Left renal pelvis (tissue), 4 donors: ENCODE measurements around the gene GPX3. TPM values are rescaled to one million over a fixed set of nuclear protein-coding genes. Genes with fewer than 3 reads are reported as not detected.

Source experiments
- DNase-seq, 4 donors: peaks; one replicate each; pipeline ENCODE4 v3.0.0-alpha.2; 2013; ENCODE audit warnings: low read depth in 4 of 4, low spot score in 3 of 4
- polyA plus RNA-seq, 4 donors: library from polyadenylated mRNA; unstranded; fragments of 120-200 nt; gene quantifications; one replicate each; pipeline ENCODE4 v1.2.1, GENCODE V29; 2013; ENCODE audit not compliant: insufficient read length in 4 of 4

Gene GPX3, protein sequence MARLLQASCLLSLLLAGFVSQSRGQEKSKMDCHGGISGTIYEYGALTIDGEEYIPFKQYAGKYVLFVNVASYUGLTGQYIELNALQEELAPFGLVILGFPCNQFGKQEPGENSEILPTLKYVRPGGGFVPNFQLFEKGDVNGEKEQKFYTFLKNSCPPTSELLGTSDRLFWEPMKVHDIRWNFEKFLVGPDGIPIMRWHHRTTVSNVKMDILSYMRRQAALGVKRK
- 1,000 to 10,000 TPM in 2 of 4 donors, 100 to 1,000 TPM in 1, 10 to 100 TPM in 1; 34.7 to 1,370 (median 954) TPM for polyA plus RNA-seq

DNA sequence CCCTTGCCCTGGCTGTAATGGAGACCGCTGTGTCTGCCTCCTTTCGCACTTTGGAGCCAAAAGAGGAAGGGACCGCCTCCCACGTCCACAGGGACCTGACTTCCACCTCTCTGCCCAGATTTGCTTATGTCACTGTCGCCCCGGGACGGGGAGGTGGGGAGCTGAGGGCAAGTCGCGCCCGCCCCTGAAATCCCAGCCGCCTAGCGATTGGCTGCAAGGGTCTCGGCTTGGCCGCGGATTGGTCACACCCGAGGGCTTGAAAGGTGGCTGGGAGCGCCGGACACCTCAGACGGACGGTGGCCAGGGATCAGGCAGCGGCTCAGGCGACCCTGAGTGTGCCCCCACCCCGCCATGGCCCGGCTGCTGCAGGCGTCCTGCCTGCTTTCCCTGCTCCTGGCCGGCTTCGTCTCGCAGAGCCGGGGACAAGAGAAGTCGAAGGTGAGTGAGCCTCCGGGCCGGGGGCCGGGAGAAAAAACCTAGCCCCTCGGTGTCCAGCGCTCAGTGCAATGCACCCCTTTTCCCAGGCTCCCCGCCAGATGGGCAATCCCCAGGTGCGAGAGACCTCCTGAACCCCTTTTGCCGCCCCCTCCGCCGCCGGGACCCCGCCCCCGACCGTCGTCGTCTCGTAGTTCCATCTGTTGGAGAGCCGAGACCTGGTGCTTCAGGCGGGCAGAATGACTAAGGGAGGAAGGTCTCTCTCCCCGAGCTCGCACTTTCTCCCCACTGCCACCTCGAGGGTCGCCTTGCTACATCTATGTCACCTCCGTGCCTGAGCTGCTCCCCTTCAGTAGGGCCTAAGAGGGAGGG lies at the start of gene GPX3:
GPX3 (plus strand) TSS at position 288 of the 807 bp plus-strand sequence; CDS start at position 352, 64 bp downstream.
- DNase-seq: peak in 2 of 4 donors; percentile 62 to 64

DNA sequence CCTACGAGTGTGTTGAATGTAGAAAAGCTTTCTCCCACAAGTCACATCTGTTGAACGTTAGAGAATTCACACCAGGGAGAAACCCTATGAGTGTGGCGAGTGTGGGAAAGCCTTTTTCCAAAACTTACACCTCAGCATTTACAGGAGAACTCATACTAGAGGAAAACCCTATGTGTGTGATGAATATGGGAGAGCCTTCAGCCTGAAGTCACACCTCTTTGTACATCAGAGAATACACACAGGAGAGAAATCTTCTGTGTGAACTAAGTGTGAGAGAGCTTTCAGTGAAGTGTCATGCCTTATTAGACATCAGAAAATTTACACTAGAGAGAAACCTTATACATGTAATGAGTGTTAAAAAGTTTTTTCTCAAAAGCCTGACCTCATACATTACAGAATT lies 41.8 kb upstream of the GPX3 start:
- DNase-seq: no peak

DNA sequence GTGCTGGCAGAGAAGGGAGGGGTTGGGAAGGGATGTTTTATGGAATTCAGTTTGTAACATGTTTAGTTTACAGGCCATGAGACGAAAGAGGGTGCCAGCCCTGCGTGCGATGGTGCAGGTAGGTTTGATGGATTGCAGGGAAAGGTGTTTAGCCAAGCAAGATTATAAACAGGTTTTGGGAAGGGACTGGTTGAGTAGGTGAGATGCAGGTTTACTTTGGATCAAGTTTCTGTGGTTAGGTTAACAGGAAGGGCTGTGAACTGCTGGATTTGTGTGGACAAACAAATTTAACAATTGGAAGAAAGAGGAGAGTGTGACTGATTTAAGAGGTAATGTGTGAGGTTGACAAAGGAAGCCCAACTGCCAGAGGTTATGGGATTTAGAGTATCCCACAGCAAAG lies 32.6 kb upstream of the GPX3 start:
- no peak for DNase-seq

DNA sequence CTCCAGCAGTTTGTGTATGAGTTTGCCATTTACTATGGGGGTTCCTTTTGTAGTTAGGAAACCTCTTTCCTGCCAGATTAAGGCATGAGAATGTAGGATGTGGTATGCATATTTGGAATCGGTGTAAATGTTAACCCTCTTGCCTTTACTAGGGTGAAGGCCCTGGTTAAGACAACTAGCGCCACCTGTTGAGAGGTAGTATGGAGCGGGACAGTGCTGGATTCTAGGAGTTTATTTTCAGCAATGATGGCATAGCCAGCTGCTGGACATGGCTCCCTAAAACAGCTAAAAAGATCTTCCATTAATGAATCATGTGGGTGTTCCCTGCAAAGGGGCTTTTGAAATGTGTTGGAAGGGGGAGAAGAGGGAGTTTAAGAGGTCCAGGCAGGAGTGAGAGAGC lies 30.7 kb upstream of the GPX3 start:
- DNase-seq: no peak

DNA sequence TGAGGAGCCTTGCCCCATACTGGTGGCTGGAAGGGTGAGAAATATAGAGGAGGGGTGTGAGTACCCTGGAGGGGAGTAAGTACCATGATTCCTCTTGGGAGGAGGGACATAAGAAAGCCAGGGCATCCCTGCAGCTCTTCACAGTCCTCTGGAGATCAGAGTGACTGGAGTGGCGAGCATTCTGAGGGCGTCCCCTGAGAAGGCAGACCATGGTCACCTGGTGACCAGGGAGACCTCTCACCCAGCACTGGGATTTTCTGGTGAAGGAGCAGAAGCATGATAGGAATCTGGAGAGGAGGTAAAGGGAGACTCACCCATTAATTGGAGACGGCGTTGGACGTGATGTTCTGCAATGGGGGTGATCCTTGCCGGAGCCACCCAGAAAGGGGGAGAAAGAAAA lies 27.7 kb upstream of the GPX3 start:
- no peak for DNase-seq

DNA sequence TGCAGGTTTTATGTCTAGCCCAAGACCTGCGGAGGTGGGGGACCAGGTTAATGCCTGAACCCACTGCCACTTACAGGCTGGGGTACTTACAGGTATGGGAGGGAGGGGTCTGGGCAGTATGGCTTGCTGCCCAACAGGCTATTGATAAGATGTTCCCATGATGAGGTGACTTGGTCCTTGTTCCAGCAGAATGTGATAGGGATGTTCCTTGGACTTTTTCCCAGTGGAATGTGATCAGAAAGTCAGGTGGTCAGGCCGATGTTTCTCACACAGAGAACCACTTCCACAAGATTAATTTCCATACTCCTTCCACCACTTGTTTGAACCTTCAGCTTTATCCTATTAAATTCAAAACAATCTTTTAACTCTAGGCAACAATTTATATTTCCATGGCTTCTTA lies 27.0 kb upstream of the GPX3 start:
- DNase-seq: no peak

DNA sequence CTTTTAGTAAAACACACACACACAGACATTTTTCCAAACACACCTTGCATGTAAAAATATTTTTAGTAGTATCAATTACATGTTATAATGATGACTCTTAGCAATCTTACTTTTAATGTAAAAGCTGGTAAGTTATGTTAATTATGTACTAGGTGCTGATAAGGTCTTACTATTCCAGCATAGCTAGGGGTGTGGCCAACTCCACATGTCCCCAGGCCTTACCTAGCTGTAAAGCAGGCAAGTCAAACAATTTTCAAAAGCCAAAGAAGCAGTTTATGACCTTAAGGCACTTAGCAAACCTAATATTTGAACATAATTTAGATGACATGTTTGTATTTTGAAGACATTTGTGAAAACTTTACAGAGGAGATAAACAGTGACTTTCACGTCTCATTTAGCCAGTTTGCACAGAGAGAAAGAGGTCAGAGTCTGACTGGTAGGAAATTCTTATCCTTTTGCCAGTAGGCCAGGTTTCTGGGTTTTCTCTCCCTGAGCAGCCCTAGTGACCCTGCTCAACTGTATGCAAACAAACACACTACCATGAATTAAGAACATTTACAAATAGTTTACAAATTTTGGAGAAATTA lies 26.5 kb upstream of the GPX3 start:
- DNase-seq: no peak

DNA sequence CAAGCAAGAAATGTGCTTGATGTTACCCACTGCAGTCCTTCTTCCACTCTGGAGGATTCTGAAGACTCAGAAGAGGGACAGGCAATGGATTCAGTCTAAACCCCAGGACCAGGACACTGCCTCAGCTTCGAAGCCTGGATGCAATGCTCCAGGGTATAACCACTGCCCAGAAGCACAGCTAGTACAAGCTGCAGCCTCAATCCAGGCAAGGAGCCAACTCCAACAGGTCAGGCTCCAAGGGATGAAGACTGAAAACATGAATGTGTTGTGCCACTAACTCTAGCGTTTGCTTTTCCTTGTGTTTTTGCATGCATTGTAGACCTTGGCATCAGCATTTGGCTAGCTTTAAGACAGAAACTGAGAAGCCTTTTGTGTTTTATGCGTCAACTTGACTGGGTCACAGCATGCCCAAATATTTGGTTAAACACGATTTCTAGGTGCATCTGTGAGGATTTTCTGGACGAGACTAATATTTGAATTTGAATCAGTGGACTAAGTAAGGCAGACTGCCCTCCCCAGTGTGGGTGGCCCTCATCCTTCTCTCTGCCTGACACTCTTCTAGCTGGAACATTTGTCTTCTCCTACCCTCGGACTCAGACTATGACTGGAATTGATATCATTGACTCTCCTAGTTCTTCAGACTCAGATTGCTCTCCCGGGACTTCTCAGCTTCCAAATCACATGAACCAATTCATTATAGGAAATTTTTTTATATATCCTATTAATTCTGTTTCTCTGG lies 20.5 kb upstream of the GPX3 start:
- DNase-seq: no peak

DNA sequence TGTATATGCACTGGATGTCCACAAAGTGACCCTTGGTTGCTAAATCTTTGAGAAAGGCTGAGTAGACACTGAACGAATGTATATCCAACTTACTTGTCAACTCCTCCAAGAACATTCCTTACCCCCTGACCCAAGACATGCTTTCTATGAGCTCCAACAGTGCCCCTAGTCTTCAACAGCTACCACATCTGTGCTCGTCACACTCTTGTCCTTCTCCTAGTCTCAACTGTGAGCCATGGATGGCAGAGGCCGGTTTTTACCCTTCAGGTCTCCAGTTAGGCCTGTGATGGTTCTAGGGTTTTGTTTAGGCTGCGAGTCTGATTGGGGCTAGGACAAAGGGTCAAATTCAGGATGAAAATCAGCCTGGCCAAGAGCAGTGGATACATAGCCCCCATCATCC lies 19.0 kb upstream of the GPX3 start:
- no peak for DNase-seq

DNA sequence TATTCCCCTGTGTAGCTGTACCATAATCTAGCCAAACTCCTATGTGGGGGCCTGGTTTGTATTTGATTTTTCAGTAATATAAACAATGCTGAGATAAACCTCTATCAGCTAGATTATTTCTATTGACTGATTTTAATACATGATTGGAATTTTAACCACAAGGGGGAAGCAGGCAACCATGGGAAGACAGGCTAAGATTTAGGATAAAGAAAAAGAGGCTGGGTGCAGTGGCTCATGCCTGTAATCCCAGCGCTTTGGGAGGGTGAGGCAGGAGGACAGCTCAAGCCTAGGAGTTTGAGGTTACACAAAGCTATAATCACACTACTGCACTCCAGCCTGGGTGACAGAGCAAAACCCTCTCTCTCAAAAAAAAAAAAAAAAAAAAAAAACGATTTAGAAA lies 18.1 kb upstream of the GPX3 start:
- DNase-seq: no peak

DNA sequence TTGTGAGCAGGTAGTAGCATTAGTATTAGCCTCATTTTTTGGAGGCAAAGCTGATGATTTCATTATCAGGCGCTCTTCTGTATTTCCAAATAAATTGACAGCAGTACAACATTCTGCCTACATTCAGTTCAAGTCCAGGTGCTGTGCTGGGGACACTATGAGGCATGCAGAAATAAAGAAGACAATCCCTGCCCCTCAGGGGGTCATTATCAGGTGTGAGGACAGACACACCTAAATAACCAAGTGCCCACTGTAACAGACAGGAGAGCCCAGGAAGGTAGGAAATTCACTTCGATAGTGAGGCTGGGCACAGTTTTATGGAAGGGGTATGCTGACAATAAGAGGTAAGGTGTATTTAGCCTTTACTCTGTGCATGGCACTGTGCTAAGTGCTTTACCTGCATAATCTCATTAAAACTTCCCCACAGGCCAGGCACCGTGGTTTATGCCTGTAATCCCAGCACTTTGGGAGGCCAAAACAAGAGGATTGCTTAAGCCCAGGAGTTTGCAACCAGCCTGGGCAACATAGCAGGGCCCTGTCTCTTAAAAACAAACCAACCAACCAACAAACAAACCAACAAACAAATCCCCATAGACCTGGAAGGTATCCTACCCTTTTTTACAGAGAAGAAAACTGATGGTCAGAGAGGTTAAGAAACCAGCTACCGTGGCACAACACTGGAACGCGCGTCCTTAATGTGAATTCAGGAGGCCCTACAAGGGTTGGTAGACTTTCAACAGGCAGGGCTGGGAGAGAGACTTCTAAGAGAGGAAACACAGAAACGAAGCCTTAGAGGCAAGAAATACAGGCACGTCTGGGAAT lies 17.5 kb upstream of the GPX3 start:
- no peak for DNase-seq

DNA sequence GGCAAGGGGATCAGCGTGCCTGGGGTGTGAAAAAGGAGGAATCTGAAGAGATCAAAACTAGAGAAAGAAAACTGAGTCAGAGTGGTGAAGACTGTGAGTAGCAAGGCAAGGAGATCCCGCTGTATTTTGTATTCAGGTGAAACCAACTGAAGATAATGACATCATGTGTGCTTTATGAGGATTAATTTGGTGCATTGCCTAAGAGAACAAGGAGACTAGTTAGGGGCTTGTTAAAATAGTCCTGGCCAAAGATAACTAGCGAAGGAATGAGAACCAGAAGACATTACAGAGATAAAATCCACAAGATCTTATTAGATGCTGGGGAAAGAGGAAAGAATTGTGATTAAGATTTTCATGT lies 16.9 kb upstream of the GPX3 start:
- DNase-seq: no peak

DNA sequence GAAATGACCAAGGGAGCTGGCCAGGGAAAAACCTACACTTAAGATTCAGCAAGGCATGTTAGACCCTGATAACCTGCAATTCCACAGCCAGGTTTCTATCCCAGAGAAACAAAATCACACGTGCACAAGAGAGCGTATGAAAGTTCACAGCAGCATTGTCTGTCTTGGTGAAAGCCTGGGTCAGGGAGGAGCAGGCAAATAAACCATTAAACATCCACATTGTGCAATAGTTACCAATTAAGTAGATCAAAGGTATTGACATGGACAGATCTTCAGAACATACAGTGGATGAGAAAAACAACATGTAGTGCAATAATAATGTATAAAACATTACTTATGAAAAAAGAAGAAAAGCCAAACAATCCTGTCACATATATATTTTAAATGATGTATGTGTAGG lies 15.9 kb upstream of the GPX3 start:
- no peak for DNase-seq

DNA sequence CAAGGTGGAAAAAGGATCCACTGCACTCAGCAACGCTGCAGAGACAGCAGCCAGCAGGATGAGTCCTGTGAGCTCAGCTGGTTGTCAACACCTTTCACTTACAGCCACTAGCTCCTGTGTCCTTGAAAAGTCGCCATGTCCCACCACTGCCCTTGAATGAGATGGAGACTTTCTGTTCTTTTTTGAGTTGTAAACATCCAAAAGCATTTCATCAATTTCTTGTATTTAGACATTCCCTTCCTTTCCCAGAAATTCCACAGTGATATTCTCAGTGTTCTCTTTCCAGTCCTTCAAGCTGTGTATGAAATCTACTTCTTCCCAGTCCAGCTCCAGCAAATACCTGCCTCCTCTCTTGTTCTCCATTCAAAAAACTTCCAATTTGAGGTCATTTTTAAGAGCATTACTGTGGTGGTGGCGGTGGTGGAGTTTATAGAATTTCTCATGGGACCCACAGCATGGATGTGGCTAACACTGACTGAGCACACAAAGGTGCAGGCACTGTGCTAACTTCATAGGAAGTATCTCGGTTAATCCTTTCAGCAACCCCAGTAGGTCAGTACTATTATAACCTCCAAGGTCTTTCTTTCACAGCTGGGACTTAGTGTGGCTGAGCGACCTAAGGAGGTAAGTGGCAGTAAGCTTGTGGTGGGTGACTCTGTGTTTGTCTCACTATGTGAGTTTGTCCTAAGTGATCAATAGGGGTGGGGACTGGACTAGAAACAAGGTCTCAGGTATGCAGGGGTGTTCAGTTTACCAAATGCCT lies 15.0 kb upstream of the GPX3 start:
- no peak for DNase-seq

DNA sequence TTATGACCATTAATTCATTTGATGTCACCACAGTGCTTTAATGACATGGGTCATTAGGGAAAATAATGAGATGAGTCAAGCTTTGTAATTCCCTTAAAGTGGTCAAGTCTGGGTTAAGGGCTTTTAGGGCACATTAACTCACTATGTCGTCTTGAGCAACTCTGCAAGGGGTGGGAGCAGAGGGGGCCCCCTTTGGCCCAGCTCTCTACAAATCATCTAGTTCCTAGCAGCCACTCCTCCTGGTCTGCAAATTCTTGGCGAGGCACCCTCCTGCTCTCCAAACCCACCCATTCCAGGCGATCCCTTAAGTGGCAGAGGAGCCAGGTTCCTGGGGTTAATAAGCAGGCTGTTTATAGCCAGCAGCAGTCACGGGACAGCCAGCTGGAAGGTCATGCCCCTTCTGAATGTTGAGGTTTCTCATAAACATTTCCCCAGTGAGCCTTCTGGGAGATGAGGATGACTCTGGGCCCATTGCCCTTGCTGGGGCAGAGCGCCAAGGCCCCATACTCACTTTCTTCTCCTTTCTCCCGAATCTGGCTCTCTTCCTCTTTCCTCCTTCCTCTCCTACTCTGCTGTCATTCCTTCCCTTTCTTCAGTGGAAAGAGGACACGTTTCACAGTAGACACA lies 14.3 kb upstream of the GPX3 start:
- no peak for DNase-seq

DNA sequence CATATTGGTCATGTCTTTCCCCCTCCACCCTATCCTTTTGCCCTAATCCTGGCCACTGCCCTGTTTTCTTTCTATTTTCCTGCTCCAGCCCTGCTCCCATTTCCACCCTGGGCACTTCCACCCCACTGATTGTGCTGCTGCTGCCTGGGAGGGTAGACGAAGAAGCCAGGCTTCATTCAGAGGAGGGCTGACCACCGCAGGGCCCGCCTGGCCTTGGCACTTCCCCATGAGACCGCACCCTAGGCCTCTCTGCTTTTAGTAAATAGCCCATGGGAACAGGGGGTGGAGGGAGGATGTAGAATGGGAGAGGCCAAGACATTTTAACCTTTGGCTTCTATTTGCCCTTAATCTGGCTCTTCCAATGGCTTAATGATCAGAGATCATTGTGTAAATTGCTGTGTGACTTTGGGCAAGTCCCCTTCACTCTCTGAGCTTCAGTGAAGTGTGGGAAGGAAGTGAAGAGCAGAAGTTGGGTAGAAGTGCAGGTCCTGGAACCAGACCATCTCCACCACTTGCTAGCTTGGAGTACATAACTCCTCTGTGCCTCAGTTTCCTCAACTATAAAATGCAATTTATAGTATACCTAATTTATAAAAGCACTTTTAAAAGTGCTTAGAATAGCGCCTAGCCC lies 13.6 kb upstream of the GPX3 start:
- no peak for DNase-seq

DNA sequence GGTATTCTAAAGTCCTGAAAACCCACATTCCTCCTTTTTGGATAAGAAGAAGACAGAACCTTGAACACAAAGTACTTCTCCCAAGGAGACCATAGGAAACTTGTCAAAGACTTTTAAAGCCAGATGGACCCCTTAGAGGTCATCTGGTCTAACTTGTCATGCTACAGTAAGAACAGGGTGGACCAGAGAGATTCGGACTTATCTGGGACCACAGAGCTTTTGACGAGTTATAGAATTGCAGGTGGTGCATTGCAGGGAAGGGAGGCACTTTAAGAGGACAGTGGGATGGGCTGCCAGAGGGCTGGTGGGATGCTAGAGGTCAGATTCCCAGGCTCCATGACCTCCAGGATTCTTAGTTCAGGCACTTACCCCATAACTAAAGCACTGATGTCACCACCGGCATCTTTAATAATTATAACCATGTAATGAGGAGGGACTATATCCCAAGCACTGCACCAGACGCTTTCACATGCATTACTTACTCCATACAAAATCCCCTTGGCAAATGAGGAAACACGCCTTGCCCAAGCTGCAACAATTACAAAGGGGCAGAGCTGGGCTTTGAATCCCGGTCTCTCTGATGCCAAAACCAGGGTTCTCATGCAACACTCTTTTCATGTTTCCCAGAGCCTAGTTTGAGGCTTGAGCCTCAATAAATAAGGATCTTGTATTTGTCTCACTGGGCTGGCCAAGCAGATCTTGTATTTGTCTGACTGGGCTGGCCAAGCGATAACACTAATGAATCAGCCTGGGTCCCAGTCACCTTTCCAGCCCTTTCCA lies 12.8 kb upstream of the GPX3 start:
- no peak for DNase-seq

DNA sequence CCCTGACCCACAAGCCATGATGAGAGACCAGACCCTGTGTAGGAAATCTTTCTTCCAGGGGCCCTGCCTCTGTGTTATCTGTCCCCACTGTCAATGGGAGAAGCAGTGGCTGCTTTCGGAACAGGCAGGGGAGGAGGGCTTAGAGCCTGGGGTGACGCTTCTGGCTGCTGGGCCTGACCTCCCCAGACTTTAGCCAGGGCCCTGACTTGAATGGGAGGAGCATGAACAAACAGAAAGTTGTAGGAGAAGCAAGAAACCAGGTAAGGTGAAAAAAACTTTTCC lies 12.2 kb upstream of the GPX3 start:
- no peak for DNase-seq
